GM23338 (cell line): ENCODE measurements around the gene CCDC137. TPM values are rescaled to one million over a fixed set of nuclear protein-coding genes. Genes with fewer than 3 reads are reported as not detected.
A peak's percentile ranks its signal among the peaks of the same experiment; 100 is the strongest.

Experiments used
- ATAC-seq: fragments of 200-7000 bp; cut with Tn5 transposase; 3 replicates; pipeline ENCODE4 v1.9.1; 2020
- DNase-seq: peaks from one replicate; pipeline ENCODE4 v3.0.0-alpha.2; 2015; ENCODE audit warnings: low spot score
- H2AFZ ChIP-seq: fragments of 200-600 bp; sonication (generic); 2 replicates; pipeline ENCODE4 v1.8.0; 2016; ENCODE audit warnings: antibody characterized with exemption, mild to moderate bottlenecking, moderate library complexity
- H3F3A ChIP-seq: fragments of 200-600 bp; sonication (generic); replicated peaks from 2 replicates; pipeline ENCODE4 v1.8.0; 2017; ENCODE audit warnings: antibody characterized with exemption, mixed run types, low read depth
- H3K27ac ChIP-seq: fragments of 200-600 bp; sonication (generic); 2 replicates; pipeline ENCODE4 v1.6.1; 2016; ENCODE audit warnings: low read depth
- H3K27me3 ChIP-seq: fragments of 200-600 bp; sonication (generic); 2 replicates; pipeline ENCODE4 v1.8.0; 2016; ENCODE audit warnings: mild to moderate bottlenecking, mixed run types, moderate library complexity; ENCODE audit not compliant: insufficient read depth
- H3K36me3 ChIP-seq: fragments of 200-600 bp; sonication (generic); 2 replicates; pipeline ENCODE4 v1.8.0; 2016; ENCODE audit warnings: mild to moderate bottlenecking; ENCODE audit not compliant: insufficient read depth
- H3K4me1 ChIP-seq: fragments of 200-600 bp; sonication (generic); 2 replicates; pipeline ENCODE4 v1.8.0; 2016; ENCODE audit warnings: mild to moderate bottlenecking, moderate library complexity; ENCODE audit not compliant: insufficient read depth
- H3K4me2 ChIP-seq: fragments of 200-600 bp; sonication (generic); 2 replicates; pipeline ENCODE4 v1.7.1; 2017; ENCODE audit warnings: mixed run types
- H3K4me3 ChIP-seq: fragments of 200-600 bp; sonication (generic); 2 replicates; pipeline ENCODE4 v1.6.1; 2016; ENCODE audit warnings: mixed run types
- H3K79me2 ChIP-seq: fragments of 200-600 bp; sonication (generic); replicated peaks from 2 replicates; pipeline ENCODE4 v1.8.0; 2017; ENCODE audit warnings: mild to moderate bottlenecking; ENCODE audit not compliant: insufficient read depth
- H3K9me2 ChIP-seq: fragments of 200-600 bp; sonication (generic); 2 replicates; pipeline ENCODE4 v1.8.0; 2017; ENCODE audit not compliant: insufficient read depth
- H4K20me1 ChIP-seq: fragments of 200-600 bp; sonication (generic); replicated peaks from 2 replicates; pipeline ENCODE4 v1.8.0; 2017; ENCODE audit warnings: mild to moderate bottlenecking; ENCODE audit not compliant: insufficient read depth
- H3K27ac Mint-ChIP-seq: 2 replicates; pipeline ENCODE4 v1.8.0; 2020; ENCODE audit warnings: inconsistent platforms, mild to moderate bottlenecking, moderate library complexity, mixed read lengths
- H3K27me3 Mint-ChIP-seq: 3 replicates; pipeline ENCODE4 v1.8.0; 2022; ENCODE audit warnings: low read depth, mild to moderate bottlenecking, moderate library complexity, mixed read lengths, inconsistent platforms; ENCODE audit not compliant: insufficient read depth, poor library complexity
- H3K36me3 Mint-ChIP-seq: 3 replicates; pipeline ENCODE4 v1.8.0; 2021; ENCODE audit warnings: low read depth, mild to moderate bottlenecking, inconsistent platforms, moderate library complexity, mixed read lengths
- H3K4me1 Mint-ChIP-seq: 3 replicates; pipeline ENCODE4 v1.8.0; 2020; ENCODE audit warnings: mild to moderate bottlenecking, inconsistent platforms, mixed read lengths
- H3K4me3 Mint-ChIP-seq: 3 replicates; pipeline ENCODE4 v1.8.0; 2021; ENCODE audit warnings: moderate library complexity, mild to moderate bottlenecking, inconsistent platforms, mixed read lengths
- H3K9me3 Mint-ChIP-seq: 3 replicates; pipeline ENCODE4 v1.8.0; 2020; ENCODE audit warnings: moderate library complexity, mild to moderate bottlenecking, inconsistent platforms, mixed read lengths
- CREB1 ChIP-seq: fragments of 250-450 bp; sonication (Bioruptor Pico); IDR thresholded peaks from 2 replicates; pipeline ENCODE4 v1.5.0; 2020; ENCODE audit warnings: low read depth, mild to moderate bottlenecking, moderate library complexity
- EZH2 ChIP-seq: fragments of 200-600 bp; sonication (generic); IDR thresholded peaks from one replicate; pipeline ENCODE4 v1.8.0; 2017; ENCODE audit warnings: antibody characterized with exemption, mild to moderate bottlenecking, low read depth; ENCODE audit not compliant: unreplicated experiment
- EZH2phosphoT487 ChIP-seq: fragments of 200-600 bp; sonication (generic); IDR thresholded peaks from one replicate; pipeline ENCODE4 v1.8.1; 2018; ENCODE audit warnings: antibody characterized with exemption; ENCODE audit not compliant: unreplicated experiment
- JUNB ChIP-seq: IDR thresholded peaks from one replicate; pipeline ENCODE4 v1.6.1; 2016; ENCODE audit warnings: antibody characterized with exemption; ENCODE audit not compliant: unreplicated experiment
- NANOG ChIP-seq: IDR thresholded peaks from 2 replicates; pipeline ENCODE4 v1.6.1; 2016; ENCODE audit warnings: antibody characterized with exemption, borderline replicate concordance
- POLR2AphosphoS5 ChIP-seq: IDR thresholded peaks from 2 replicates; pipeline ENCODE4 v1.6.1; 2016; ENCODE audit warnings: antibody characterized with exemption, low read depth
- STAT1 ChIP-seq: IDR thresholded peaks from one replicate; pipeline ENCODE4 v1.6.1; 2016; ENCODE audit warnings: antibody characterized with exemption; ENCODE audit not compliant: unreplicated experiment
- polyA plus RNA-seq: library from polyadenylated mRNA; unstranded; fragments of >200 nt; fragmentation: Nextera tagmentation; extraction: Ambion mirVana; gene quantifications from 2 replicates; pipeline ENCODE4 v1.2.1, GENCODE V29; 2016
- total RNA-seq: library from RNA; depleted of rRNA; stranded (reverse); fragments of >200 nt; shearing (Covaris generic); gene quantifications from 2 replicates; pipeline ENCODE4 v1.2.3, GENCODE V29; 2014
- TF ChIP-seq, protein P1 (sequence below), 2 experiments: fragments of 200-600 bp in 1 of 2; sonication (generic) in 1 of 2; conservative IDR thresholded peaks; 2 replicates each; pipeline versions ENCODE4 v1.5.1 to v1.6.1; 2016 to 2017; ENCODE audit warnings: antibody characterized with exemption in 2 of 2, low read depth in 2 of 2, mild to moderate bottlenecking in 2 of 2, moderate library complexity in 1 of 2
- TF ChIP-seq, protein P2 (sequence below): IDR thresholded peaks from one replicate; pipeline ENCODE4 v1.6.1; 2018; ENCODE audit warnings: antibody characterized with exemption; ENCODE audit not compliant: unreplicated experiment
- TF ChIP-seq, protein P3 (sequence below): IDR thresholded peaks from 2 replicates; pipeline ENCODE4 v1.6.1; 2016; ENCODE audit warnings: antibody characterized with exemption

Gene CCDC137
- total and polyA plus RNA-seq, 2 experiments from 2014 or later, result 26.1 to 73.4 TPM

DNA sequence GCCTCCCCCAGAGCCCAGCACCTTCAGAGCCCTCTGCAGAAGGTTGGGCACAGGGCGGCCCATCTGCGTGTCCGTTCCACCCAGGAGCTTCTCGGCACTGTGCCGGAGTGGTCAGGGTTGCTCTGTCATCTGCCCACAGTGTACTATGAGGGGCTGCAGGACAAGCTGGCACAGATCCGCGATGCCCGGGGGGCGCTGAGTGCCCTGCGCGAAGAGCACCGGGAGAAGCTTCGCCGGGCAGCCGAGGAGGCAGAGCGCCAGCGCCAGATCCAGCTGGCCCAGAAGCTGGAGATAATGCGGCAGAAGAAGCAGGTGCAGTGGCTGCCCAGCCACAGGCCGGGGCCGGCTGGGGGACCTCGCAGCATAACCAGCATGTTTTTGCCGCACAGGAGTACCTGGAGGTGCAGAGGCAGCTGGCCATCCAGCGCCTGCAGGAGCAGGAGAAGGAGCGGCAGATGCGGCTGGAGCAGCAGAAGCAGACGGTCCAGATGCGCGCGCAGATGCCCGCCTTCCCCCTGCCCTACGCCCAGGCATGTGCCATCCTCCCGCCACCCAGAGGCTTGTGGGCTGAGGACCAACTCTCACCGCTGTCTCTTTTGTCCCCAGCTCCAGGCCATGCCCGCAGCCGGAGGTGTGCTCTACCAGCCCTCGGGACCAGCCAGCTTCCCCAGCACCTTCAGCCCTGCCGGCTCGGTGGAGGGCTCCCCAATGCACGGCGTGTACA lies 29.8 kb downstream of the CCDC137 start (continued):
- TF ChIP-seq, protein P1, sequence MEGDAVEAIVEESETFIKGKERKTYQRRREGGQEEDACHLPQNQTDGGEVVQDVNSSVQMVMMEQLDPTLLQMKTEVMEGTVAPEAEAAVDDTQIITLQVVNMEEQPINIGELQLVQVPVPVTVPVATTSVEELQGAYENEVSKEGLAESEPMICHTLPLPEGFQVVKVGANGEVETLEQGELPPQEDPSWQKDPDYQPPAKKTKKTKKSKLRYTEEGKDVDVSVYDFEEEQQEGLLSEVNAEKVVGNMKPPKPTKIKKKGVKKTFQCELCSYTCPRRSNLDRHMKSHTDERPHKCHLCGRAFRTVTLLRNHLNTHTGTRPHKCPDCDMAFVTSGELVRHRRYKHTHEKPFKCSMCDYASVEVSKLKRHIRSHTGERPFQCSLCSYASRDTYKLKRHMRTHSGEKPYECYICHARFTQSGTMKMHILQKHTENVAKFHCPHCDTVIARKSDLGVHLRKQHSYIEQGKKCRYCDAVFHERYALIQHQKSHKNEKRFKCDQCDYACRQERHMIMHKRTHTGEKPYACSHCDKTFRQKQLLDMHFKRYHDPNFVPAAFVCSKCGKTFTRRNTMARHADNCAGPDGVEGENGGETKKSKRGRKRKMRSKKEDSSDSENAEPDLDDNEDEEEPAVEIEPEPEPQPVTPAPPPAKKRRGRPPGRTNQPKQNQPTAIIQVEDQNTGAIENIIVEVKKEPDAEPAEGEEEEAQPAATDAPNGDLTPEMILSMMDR (conservative IDR thresholded peaks at IDR 0.05; ENCODE audit: low read depth in 2 of 2), result no peak
- no peak for TF ChIP-seq JUNB
- no peak for TF ChIP-seq CREB1 (CRISPR knock-in tag)
- no peak for TF ChIP-seq EZH2phosphoT487
- TF ChIP-seq, protein P2, sequence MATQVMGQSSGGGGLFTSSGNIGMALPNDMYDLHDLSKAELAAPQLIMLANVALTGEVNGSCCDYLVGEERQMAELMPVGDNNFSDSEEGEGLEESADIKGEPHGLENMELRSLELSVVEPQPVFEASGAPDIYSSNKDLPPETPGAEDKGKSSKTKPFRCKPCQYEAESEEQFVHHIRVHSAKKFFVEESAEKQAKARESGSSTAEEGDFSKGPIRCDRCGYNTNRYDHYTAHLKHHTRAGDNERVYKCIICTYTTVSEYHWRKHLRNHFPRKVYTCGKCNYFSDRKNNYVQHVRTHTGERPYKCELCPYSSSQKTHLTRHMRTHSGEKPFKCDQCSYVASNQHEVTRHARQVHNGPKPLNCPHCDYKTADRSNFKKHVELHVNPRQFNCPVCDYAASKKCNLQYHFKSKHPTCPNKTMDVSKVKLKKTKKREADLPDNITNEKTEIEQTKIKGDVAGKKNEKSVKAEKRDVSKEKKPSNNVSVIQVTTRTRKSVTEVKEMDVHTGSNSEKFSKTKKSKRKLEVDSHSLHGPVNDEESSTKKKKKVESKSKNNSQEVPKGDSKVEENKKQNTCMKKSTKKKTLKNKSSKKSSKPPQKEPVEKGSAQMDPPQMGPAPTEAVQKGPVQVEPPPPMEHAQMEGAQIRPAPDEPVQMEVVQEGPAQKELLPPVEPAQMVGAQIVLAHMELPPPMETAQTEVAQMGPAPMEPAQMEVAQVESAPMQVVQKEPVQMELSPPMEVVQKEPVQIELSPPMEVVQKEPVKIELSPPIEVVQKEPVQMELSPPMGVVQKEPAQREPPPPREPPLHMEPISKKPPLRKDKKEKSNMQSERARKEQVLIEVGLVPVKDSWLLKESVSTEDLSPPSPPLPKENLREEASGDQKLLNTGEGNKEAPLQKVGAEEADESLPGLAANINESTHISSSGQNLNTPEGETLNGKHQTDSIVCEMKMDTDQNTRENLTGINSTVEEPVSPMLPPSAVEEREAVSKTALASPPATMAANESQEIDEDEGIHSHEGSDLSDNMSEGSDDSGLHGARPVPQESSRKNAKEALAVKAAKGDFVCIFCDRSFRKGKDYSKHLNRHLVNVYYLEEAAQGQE, result no peak

DNA sequence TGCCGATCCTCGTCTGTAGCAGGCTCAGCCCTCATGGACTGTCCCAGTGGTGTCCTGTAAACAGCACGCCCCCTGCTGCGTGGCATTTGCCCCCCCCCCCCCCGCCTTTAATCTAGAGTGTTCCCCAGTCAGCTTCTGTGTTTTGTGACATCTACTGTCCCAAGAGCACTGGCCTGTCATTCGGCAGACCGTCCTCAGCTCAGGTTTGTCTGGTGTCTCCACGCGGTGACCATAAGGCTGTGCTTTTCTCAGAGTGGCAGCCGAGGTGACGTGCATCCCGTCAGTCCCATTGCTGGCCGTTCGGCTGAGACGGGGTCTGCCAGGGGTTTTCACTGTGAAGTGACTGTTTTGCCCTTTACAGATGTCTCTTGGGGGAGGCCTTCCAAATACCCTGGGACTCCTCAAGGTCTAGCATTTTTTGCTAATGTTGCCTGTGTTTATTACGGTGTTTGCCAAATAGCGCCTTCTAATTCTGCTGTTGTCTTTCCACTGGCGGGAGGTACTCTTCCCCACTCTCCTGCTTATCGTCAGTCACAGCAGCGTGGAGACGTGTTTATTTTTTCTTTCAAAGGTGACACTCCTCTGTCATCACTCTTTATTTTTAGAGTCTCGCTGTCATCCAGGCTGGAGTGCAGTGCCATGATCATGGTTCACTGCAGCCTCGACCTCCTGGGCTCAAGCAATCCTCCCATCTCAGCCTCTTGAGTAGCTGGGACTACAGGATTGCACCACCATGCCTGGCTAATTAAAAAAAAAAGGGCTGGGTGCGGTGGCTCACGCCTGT lies 30.9 kb downstream of the CCDC137 start:
- H3K27ac Mint-ChIP-seq, result peak overlapping the region; percentile 59; the same call in 1 of the 2 replicates
- no peak for TF ChIP-seq NANOG
- TF ChIP-seq EZH2phosphoT487, result no peak
- no peak for TF ChIP-seq EZH2
- no peak for TF ChIP-seq CREB1 (CRISPR knock-in tag)
- TF ChIP-seq, protein P1 (conservative IDR thresholded peaks at IDR 0.05; ENCODE audit: low read depth in 2 of 2), result no peak
- no peak for TF ChIP-seq POLR2AphosphoS5
- TF ChIP-seq JUNB, result no peak
- TF ChIP-seq, protein P3, sequence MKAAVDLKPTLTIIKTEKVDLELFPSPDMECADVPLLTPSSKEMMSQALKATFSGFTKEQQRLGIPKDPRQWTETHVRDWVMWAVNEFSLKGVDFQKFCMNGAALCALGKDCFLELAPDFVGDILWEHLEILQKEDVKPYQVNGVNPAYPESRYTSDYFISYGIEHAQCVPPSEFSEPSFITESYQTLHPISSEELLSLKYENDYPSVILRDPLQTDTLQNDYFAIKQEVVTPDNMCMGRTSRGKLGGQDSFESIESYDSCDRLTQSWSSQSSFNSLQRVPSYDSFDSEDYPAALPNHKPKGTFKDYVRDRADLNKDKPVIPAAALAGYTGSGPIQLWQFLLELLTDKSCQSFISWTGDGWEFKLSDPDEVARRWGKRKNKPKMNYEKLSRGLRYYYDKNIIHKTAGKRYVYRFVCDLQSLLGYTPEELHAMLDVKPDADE, result no peak
- no peak for TF ChIP-seq STAT1
- TF ChIP-seq, protein P2, result no peak

More for the DNA sequence above, 30.9 kb downstream of the CCDC137 start:
- DNase-seq, result no peak
- Mint-ChIP-seq H3K27me3 (peaks cover 10% of the 10 kb centered on the region), H3K9me3 (no peaks in the 10 kb centered on the region), H3K4me3 (no peak overlapping the region), H3K36me3 (peaks cover 45% of the 10 kb centered on the region), H3K4me1 (peaks cover 8% of the 10 kb centered on the region; the same call in 2 of the 3 replicates)
- no peak overlapping the region for H3K4me3 ChIP-seq
- H3K4me2 ChIP-seq, result no peak overlapping the region
- H3F3A ChIP-seq, result peaks cover 16% of the 10 kb centered on the region; the same call in 1 of the 2 replicates
- no peak overlapping the region for H2AFZ ChIP-seq
- H3K27me3 ChIP-seq, result no peaks in the 10 kb centered on the region
- H3K4me1 ChIP-seq, result peaks cover 5% of the 10 kb centered on the region; the same call in 1 of the 2 replicates
- peaks cover 12% of the 10 kb centered on the region; the same call in 1 of the 2 replicates for H4K20me1 ChIP-seq
- no peaks in the 10 kb centered on the region for H3K9me2 ChIP-seq
- H3K79me2 ChIP-seq, result peaks cover 31% of the 10 kb centered on the region
- H3K27ac ChIP-seq, result no peak overlapping the region
- no peak for ATAC-seq
- H3K36me3 ChIP-seq, result no peaks in the 10 kb centered on the region
